GM23338 (cell line): ENCODE data around the gene SLC15A4.
"Not testable (repeated sequence)": the region's sequence is repeated elsewhere in the genome, so short reads cannot be mapped to it uniquely, and the experiment has no call there.

Experiments used
- EZH2phosphoT487 ChIP-seq: fragments of 200-600 bp; sonication (generic); IDR thresholded peaks from one replicate; pipeline ENCODE4 v1.8.1; 2018; ENCODE audit warnings: antibody characterized with exemption; ENCODE audit not compliant: unreplicated experiment
- POLR2AphosphoS5 ChIP-seq: IDR thresholded peaks from 2 replicates; pipeline ENCODE4 v1.6.1; 2016; ENCODE audit warnings: antibody characterized with exemption, low read depth
- TF ChIP-seq, protein P1 (sequence below), 2 experiments: fragments of 200-600 bp in 1 of 2; sonication (generic) in 1 of 2; conservative IDR thresholded peaks; 2 replicates each; pipeline versions ENCODE4 v1.5.1 to v1.6.1; 2016 to 2017; ENCODE audit warnings: antibody characterized with exemption in 2 of 2, low read depth in 2 of 2, mild to moderate bottlenecking in 2 of 2, moderate library complexity in 1 of 2

- TF ChIP-seq, protein P1, sequence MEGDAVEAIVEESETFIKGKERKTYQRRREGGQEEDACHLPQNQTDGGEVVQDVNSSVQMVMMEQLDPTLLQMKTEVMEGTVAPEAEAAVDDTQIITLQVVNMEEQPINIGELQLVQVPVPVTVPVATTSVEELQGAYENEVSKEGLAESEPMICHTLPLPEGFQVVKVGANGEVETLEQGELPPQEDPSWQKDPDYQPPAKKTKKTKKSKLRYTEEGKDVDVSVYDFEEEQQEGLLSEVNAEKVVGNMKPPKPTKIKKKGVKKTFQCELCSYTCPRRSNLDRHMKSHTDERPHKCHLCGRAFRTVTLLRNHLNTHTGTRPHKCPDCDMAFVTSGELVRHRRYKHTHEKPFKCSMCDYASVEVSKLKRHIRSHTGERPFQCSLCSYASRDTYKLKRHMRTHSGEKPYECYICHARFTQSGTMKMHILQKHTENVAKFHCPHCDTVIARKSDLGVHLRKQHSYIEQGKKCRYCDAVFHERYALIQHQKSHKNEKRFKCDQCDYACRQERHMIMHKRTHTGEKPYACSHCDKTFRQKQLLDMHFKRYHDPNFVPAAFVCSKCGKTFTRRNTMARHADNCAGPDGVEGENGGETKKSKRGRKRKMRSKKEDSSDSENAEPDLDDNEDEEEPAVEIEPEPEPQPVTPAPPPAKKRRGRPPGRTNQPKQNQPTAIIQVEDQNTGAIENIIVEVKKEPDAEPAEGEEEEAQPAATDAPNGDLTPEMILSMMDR (conservative IDR thresholded peaks at IDR 0.05; ENCODE audit: low read depth in 2 of 2), result not testable (repeated sequence)
- TF ChIP-seq EZH2phosphoT487, POLR2AphosphoS5: not testable (repeated sequence)
These were observed 26.0 kb upstream of the SLC15A4 start for GRCh38 chr12:128849806-128850205.
